Measurements from ENCODE around the gene PEPD.

The PEPD gene

DNA sequence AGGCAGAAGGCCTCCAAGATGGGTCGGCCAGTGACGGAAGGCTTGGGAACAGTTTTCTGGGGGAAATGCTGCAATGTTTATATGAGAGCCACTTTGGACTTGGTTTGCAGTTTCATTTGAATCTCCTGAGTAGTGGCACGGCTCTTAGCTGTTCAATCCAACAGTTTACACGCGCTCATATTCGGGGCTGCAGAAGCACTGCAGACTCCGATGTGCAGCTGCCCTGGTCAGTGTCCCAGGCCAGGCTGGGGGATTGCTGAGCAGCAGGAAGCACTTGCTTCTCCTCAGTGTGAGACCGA lies 116.4 kb downstream of the PEPD start:
- DNase-seq, result no peak

DNA sequence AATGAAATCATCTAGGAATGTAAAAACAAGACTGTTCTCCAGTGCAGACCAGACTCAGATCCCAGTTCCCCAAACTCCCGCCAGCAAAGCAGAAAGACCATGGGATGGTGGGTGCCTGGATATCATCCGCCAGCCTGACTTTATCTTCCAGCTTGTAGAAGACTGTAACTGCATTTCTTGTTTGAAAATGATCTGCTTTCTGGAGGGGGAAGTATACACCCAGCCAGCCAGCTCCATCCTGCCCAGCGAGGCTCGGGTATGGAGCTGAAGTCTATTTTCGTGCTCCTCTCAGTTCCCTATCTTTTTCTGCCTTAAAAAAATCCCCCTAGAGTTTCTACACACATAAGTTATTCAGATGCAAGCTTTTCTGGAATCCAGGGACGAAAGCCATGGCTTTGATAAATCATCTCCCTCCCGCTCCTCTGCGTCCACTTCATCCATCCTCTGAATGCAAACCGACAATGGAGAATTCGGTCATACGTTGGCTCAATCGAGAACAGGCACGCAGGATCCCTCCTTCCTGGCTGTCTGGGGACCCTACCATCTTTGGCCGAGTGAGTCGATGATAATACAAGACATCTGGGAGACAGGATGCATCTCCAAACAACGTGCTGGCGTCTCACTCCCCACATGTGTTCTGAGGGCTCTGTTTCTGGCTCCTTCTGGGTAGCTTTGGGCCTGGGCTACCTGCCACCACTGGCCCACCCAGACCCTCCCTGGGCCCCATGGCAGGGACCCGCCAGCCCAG lies 116.9 kb downstream of the PEPD start:
- no peak for DNase-seq

DNA sequence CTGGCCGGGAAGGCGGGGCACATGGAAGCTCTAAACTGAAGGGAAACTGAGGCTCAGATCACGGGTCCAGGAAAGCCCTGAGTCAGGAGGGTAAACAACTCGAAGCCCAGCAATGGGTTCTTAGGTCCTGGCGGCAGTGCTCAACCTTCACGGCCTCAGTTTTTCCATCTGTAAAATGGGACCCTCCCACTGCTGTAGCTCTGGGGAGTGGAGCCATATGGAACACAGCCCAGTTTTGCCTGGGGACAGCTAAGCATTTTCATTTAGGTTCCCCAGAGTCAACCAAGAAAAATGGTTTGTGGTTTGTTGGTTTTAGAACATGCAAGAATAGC lies 117.7 kb downstream of the PEPD start:
- no peak for DNase-seq

DNA sequence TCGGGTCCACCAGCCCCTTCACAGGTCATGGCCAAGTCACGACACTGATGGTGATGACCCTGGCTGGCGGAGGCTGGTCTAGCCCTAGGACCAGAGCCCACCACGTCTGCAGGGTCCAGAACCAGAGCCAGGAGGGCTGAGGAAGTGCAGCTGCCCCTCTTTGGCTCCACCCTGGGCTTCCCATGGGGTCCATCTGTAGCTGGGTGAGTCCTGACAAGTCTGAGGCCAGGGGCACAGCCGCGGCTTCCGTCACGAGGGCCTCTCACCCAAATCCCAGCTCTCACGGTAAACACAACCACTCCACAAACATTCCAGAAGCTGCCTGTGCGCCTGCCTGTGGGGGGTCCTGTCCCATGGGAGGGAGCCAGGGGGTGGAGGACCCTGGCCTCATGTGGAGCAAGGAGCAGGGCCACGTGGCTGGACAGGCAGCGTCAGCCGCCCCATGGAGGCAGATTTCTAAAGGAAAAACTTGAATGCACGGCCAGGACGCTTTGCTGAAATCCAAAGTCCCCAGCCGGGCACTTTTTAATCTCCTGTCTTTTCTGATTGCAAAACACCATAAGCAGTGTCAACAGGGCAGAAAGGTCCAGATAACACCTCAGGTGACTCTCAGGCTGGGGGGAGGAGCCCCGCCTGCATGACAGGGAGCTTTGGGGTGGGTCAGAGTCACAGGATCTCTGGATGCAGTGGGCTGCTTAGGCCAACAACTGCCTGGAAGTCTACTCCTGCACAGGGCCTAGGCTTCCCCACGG lies 118.2 kb downstream of the PEPD start:
- no peak for DNase-seq

DNA sequence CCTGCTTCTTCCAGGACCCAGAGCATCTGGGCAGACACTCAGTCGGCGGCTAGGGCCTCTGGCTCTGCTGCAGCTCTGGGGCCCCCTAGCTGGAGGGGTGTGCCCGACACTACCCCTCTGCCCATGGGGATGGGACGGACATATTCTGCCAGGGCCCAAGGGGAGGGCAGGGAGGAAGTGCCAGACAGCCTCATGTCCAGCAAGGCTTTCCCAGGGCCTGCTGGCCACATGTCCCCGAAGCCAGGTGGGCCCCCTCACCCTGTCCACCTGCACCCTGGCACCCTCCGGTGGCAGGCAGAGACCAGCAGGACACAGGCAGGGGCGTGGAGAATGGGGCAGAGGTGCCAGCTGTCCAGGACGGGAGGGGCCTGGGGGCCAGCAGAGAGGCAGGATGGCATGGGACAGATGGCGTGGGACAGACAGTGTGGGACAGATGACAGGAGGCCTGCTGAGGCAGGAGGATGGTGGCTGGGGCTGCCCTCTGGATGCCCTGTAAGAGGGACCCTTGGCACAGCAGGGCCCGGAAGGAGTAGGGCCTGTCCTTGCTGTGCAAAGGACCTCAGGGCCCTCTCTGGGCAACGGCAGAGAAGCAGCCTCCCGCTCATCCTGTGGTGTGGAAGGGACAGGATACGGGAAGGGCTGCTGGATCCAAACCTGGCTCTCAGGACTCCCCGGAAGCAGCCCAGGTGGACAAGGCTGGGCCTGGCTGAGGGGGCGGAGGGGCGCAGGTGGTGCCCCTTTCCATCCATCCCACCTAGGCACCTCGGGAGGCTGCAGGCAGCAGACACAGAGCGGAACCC lies 119.0 kb downstream of the PEPD start:
- DNase-seq, result no peak

DNA sequence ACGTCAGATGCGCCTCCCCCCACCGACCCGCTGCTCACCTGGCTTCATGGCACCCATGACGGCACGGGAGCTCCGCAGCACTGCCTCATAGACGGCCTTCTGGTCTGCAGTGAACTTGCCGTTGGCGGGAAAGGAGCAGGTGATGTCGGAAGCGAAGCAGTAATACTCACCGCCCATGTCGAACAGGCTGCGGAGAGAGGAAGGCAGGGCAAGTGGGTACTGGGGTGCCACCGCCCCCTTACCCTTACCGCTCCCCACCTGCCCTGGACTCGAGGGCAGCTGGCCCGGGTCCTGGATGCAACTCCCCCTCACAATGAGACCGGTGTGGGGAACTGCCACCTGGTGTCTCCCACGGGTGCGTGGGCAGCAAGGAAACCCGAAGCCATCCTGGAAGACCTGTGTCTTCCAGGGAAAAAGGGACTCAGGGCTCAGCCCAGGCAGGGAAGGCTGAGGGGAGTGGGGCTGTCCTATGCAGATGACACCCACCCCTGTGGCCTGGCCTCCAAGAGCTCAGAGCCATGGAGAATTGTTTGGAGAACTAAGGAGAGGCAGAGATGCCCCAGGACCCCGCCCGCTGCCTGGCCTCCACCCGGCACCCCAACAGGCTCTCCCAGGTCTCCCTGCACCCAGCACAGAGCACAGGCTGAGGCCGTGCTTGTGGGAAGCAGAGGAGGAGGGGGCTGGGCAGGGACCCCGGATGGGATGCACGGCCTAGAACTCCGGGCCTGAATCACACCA lies 119.7 kb downstream of the PEPD start:
- DNase-seq, result no peak

DNA sequence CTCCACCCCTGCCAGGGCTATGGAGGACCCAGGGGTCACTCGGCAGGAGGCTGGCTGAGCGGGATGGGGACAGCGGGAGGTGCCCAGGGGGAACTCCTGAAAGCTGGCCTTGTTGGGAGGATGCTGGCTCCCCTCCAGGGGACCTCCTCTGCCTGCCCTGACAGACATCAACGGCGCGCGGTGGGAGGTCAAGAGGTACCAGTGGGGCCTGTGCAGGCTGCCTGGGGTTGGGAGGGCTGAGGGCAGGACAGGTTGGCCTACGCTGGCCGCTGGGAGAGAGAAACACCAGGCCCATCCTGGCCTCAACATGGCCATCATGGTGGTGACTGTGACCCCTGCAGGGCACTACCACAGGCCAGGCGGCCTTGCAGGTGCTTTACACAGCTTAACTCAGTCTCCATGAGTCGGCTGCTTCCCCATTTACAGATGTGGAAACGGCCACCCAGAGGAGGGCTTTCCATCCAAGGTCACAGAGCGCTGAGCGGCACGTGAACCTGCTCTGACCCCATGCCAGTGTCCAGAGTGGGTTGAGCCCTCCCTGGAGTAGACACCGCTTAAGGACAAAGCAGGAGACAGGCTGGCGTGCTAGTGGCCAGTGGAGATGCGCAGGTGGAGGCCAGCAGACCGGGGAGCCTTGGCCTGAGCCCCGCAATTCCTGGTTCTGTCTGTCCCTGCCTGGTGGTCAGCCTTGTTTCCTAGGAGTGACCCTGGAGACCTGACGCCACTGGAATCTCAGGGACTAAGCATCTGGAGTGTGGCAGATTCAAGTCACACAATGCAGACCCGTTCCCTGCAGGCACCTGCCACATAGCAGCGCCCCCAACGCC lies 120.5 kb downstream of the PEPD start:
- DNase-seq, result no peak

DNA sequence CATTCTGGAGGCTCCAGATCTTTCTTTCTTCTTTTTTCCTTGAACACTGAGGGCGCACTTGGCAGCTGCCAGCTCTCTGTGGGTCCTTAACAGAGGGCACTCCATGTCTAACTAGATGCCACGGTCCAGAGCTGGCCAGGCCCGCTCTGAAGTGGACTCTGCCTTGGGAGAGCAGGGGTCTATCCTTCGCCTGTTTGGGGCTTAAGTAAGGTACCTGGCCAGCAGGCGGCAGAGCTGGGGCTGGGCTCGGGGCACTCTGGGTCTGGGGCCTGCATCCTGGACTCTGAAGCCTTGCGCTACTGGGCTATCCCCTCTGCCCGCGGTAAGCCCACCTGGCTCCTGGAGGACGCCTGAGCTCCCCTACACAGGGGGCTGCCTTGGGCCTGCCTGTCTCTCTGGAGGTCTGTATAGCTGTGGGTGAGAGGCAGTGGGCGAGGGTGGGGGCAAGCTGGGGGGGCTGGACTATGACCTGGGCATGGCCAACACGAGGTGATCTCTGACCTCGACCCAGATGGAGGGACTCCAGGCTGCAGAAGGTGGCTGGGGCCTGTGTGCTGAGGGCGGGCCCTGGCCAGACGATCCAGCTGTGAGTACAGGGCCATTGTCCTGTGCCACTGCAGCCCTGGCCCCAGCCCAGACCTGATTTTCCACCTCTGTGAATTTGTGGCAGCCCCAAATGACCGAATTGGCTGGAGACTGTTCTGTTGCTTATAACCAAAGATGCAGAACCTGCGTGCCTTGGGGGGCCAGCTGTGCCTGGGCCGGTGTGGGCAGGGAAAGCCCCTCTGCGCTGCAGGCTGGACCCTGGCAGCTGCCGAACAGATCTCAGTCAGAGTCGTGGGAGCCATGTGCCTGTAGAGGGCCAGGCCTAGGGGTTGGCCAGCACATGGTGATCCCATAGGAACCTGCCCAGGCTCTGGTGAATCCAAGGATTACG lies 121.6 kb downstream of the PEPD start:
- DNase-seq, result no peak

DNA sequence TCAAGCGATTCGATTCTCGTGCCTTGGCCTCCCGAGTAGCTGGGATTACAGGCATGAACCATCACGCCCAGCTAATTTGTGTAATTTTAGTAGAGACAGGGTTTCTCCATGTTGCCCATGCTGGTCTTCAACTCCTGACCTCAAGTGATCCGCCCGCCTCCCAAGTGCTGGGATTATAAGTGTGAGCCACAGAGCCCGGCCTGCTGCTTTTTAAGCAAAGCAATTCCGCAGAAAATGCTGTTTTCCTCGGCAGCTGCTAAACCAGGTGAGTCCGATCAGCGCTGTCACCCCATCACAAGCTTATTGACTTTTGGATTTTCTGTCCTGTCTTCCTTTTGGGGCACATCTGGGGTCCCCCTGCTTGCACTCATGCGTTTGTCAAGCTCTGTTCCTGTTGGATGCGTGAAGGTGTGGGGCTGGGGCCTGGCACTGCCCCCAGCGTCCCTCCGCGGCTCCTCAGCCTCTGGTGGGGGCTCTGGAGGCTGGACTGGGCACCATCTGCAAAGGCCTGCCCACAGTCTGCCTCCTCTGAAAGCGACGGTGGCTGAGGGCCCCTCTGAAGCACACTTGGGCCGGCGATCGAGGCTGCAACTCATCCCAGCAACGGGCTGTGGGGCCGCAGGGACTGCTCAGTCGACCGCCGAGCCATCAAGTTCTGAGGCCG lies 122.4 kb downstream of the PEPD start:
- no peak for DNase-seq

DNA sequence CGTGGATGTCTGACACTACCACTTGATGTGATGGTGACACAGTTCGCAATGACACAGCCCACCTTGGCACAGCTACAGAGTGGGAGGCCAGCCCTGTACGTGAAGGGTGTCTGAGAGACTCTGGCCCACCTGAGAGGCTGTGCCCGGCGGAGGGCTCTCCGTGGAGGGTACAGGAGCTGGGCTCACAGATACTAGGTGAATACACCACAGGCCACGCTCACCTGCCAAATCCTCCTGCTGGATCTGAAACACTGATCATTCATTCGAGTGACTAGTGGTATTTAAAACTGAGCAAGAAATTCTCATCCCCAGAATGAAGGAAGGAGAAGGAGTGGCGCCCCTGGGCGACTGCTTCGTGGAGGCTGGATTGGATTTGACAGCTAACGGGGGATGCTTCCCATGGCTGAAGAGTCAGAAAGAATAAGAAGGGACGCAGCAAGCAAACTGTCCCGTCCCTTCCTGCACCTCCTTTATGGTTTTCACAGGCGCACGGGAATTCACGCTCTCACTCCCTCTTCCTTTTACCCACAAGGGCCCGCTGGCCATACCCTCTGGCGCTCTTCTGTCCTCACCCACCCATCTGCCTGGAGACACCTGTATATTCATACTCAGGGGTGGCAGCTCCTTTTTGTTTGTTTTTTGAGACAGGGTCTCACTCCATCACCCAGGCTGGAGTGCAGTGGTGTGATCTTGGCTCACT lies 123.1 kb downstream of the PEPD start:
- no peak for DNase-seq

DNA sequence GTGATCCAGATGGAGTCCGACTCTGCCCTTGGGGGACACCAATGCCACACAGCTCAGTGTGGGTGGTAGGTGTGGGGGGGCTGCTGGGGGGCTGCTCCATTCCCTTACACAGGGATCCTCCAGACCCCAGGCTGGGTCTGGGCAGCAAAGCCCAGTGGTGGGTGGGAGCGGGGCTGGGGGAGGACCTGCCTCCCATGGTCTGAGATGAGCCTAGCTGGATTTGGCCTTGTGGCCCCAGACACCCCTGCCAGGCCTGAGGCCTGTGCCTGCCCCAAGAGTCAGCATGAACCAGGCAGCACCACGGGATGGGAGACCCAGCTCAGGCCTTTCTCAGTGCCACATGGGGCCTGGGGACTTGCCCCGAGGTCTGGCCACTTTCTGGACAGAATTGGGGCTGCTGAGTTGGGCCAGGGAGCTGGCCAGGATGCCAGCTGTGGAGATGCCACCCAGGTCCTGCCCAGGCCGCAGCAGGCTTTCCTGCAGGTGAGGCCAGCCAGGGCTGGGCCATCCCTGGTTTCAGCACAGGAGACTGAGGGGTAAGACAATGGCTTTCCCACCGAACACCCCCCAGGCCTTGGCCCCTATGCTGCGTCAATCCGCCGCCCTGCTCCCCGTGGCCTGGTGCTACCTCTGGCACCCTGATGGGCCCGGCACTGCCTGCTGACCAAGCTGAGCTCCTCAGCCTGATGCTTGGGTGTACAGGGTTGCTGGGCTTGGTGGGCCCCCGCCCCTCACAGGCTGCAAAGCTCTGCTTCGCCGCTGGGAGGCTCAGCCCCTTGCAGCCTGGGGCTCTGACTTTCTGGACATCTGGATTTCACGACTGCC lies 123.8 kb downstream of the PEPD start:
- DNase-seq, result no peak

DNA sequence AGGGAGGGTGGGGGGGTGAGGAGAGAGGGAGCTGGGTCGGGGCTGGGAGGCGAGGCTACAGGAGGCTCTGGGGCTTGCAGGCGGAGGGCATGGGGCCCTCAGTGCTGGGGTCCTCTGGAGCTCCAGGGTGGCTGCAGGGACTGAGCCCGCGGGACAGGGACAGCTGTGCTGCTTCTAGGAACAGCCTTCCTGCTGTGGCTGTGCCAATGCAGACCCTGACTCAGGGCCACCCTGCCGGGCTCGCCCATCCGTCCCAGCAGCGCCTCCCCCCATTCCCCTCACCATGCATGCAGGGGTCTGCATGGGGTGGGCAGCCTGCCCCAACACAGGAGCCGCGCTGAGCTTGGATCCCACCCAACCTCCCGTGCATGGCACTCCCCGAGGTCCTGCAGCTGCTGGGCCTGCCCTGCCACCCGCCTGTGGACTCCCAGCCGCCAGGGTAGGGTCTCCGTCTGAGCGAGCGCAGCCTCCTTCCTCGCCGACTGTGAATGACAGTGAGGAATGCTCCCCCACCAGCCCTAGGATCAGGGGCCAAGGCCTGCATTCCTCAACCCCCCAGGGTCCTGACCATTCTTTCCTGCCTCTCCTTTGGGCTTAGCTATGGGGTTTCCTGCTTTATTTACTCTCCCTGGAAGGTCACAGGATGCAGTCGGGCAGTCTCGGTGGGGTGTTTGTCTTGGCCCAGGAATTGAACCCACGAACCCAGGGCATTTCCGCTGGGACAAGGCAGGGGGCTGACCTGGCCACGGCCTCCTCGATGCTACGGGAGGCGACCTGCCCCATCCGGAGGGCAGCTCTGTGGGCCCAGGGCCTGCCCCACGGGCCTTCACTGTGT lies 124.7 kb downstream of the PEPD start:
- no peak for DNase-seq

DNA sequence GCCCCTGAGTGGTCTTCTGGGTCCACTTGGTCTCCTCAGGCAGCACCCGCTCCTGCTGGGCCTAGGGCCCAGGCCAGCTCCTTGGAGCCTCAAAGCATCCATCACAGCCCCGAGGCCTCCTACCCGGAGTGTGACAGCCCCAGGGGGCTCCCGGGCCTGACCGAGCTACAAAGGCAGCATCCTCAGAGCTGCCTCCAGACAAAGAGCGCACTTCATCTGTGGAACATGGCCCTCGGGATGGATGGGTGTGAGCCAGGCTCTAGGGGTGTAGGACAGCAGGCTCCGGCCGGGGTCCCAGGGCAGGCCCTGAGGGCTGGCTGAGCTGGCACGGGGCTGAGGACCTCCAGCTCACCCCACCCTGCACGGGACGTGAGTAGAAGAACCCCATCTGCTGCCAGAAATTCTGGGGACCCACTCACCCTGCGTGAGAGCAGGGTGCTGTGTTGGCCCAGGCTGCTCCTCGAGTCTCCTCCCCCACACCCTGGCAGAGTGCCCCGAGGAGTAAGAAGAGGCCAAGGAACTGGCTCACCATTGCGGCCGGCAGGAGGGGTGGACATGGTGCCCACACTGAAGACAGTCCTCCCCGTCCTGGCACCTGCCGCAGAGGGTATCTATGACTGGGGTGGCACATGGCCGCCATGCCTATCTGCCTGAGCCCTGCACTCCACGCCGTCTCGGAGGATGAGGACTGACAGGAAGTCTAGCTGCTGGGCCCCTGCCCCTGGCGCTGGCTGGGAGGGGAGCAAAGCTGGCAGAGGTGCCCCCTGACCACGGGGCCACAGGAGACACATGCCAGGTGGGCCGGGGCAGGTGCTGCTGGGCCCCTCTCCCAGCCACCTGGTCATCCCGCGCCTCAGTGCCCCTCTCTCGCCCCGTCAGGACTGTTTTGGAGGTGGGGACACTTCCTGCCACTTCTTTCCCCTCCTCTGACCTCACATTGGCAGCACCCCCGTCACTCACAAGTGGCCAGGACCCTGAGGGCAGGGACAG lies 125.7 kb downstream of the PEPD start:
- DNase-seq, result no peak

DNA sequence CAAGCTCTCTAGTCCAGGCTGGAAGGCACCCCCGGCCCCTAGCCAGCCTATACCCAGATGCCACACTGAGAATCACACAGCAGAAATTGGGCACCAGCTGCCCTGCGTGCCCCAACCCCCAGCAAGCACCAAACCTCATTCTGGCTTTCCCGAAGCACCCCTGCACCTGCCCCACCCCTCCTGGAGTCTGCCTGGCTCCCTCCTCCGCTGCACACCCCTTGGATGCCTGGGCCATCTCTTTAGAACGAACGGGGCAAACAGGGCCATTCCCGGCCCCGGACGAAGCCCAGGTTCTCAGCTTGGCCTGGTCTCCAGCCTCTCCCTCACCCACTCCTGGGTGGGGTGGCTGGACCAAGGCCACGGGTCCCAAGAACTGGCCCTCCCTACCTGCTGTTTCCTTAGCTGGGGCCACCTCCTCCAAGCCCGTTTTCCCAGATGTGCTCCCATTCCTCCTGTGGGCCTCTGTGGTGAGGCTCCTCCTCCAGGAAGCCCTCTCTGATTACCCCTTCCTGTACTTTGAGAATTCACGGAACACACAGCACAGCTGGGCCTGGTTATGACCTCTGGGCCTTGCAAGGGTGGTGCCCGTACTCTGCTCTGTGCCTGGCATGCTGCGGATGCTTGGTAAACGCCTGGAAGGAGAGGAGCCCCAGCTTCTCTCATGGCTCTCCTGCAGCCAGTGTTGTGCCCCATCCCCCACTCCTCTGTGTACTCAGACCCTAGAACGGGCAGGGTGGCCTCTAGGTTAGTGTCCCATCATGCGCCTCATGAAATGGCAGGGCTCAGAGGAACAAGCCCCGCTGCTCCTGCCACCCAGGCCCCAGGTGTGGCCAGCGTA lies 126.6 kb downstream of the PEPD start:
- DNase-seq, result no peak

DNA sequence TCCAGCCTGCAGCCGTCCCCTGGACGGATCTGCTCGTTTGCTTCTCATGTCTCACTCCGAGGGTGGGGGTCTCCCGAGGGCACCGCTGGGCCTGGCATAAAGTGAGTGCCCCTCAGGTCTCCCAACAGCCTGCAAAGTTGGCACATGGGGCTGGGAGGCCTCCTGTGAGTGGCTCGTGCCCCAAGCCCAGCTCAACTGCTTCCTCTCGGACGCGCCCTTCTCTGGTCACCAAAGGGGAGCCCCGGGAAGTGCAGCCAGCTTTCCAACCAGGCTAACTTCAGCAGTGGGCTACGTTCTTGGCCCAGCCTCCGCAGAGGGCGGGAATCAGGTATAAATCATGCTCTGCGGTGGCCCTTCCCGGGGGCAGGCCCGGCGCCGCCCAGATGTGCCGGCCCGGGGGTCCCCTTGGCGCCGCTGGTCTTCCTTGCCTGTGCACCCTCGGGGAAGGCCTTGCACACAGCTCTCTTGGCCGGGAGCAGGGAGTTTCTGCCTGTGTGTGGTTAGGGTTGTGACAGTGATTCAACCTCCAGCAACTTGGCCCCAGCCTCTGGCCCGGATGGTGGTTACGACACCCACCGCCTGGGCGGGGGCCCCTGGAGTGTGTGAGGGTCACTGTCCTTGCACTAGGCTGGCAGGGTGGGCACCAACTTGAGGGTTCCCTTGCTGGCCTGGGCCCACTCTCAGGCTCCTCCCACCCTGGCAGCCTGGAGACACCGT lies 127.4 kb downstream of the PEPD start:
- DNase-seq, result no peak
